SK-N-SH (cell line): ENCODE data around the gene RASGRF2.

Experiments used
- EP300 ChIP-seq, 2 experiments: IDR thresholded peaks; 2 replicates each; pipeline versions ENCODE4 v1.4.0 to v1.6.1; 2012; ENCODE audit warnings: borderline replicate concordance in 1 of 2, low read depth in 1 of 2, low read length in 1 of 2
- JUND ChIP-seq: IDR thresholded peaks from 2 replicates; pipeline ENCODE4 v1.4.0; 2012
- RAD21 ChIP-seq: IDR thresholded peaks from 2 replicates; pipeline ENCODE4 v1.6.1; 2012; ENCODE audit warnings: mild to moderate bottlenecking, low read length
- TF ChIP-seq, protein P1 (sequence below): fragments of 200-600 bp; sonication (generic); IDR thresholded peaks from 2 replicates; pipeline ENCODE4 v1.6.1; 2017; ENCODE audit warnings: antibody characterized with exemption, mild to moderate bottlenecking, moderate library complexity

- TF ChIP-seq, protein P1, sequence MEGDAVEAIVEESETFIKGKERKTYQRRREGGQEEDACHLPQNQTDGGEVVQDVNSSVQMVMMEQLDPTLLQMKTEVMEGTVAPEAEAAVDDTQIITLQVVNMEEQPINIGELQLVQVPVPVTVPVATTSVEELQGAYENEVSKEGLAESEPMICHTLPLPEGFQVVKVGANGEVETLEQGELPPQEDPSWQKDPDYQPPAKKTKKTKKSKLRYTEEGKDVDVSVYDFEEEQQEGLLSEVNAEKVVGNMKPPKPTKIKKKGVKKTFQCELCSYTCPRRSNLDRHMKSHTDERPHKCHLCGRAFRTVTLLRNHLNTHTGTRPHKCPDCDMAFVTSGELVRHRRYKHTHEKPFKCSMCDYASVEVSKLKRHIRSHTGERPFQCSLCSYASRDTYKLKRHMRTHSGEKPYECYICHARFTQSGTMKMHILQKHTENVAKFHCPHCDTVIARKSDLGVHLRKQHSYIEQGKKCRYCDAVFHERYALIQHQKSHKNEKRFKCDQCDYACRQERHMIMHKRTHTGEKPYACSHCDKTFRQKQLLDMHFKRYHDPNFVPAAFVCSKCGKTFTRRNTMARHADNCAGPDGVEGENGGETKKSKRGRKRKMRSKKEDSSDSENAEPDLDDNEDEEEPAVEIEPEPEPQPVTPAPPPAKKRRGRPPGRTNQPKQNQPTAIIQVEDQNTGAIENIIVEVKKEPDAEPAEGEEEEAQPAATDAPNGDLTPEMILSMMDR: no peak
- TF ChIP-seq RAD21 (no peak), EP300 (IDR thresholded peaks at IDR 0.05; ENCODE audit: borderline replicate concordance in 1 of 2, low read depth in 1 of 2, low read length in 1 of 2) (no peak), JUND (no peak)
Observed at GRCh38 chr5:81005708-81006107, 45.5 kb downstream of the RASGRF2 start.
